GM19438 (cell line): ENCODE measurements around the gene MAS1.
A peak's percentile ranks its signal among the peaks of the same experiment; 100 is the strongest.
"Not testable (repeated sequence)": the region's sequence is repeated elsewhere in the genome, so short reads cannot be mapped to it uniquely, and the experiment has no call there.

ENCODE experiments used
- ATAC-seq: cut with Tn5 transposase; IDR thresholded peaks from one replicate; pipeline ENCODE4 v1.9.1; 2021; ENCODE audit warnings: low read depth; ENCODE audit not compliant: unreplicated experiment

The MAS1 gene

DNA sequence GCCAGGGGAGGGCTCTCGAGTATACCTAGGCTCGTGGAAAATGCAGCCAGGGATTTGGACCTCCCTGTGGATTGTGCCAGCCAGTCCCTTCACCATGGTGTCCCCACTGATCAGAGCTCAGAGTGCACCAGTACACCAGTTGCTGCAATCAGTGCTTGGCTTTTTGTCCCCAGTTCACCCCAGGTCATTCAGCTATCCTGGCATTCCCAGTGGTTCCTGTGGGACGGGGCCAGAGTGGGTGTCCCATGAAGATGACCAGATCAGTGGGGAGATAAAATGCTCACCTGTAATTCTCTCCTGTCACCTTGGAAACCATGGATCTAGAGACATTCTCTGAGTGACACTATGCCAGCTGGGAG lies 23.8 kb downstream of the MAS1 start:
- no peak for ATAC-seq

GRCh38 chr6:159915397-159915796 lies 24.6 kb downstream of the MAS1 start:
- ATAC-seq, result no peak

DNA sequence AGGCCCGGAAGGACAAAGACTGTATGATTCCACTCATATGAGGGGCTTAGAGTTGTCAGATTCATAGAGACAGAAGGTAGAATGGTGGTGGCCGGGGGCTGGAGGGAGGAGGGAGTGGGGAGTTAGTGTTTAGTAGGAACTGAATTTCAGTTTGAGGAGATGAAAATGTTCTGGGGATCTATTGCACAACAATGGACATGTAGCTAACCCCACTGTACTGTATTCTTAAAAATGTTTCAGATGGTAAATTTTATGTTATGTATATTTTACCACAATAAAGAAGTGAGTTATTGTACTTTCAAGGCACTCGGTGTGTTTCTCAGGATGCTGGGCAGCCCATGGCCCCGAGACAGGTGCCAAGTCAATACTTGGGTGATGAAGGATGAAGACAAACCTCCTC lies 25.4 kb downstream of the MAS1 start:
- no peak for ATAC-seq

- ATAC-seq, result no peak
Measured at GRCh38 chr6:159916752-159917151, 26.0 kb downstream of the MAS1 start.

GRCh38 chr6:159919011-159919511 lies 28.3 kb downstream of the MAS1 start:
- no peak for ATAC-seq

- ATAC-seq, result no peak
Measured at GRCh38 chr6:159919800-159920199, 29.0 kb downstream of the MAS1 start.

GRCh38 chr6:159924150-159924549 lies 33.4 kb downstream of the MAS1 start:
- not testable (repeated sequence) for ATAC-seq

GRCh38 chr6:159926542-159927203 lies 35.9 kb downstream of the MAS1 start:
- no peak for ATAC-seq

DNA sequence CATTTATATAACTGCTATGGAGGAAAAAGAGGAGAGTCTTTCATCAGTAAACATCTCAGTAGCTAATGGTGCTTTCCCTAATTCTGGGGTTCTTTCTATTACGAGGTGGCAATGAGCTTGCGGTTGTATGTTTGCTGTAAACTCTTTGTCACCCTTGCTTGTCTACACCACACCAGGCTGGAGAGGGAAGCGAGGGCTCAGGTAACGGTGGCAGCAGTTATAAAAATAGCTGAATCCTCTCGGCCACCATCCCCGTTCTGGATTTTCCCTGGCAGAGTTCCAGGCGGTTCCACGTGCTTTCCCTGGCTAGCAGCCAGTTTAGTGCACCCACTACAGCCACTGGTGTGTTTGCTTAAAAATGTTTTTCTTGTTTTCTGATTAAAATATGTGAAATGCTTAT lies 39.0 kb downstream of the MAS1 start:
- ATAC-seq, result peak; percentile 29

GRCh38 chr6:159931112-159931511 lies 40.3 kb downstream of the MAS1 start:
- peak; percentile 89 for ATAC-seq

GRCh38 chr6:159931846-159932245 lies 41.1 kb downstream of the MAS1 start:
- peak; percentile 19 for ATAC-seq

- no peak for ATAC-seq
Measured at GRCh38 chr6:159933077-159933476, 42.3 kb downstream of the MAS1 start.

DNA sequence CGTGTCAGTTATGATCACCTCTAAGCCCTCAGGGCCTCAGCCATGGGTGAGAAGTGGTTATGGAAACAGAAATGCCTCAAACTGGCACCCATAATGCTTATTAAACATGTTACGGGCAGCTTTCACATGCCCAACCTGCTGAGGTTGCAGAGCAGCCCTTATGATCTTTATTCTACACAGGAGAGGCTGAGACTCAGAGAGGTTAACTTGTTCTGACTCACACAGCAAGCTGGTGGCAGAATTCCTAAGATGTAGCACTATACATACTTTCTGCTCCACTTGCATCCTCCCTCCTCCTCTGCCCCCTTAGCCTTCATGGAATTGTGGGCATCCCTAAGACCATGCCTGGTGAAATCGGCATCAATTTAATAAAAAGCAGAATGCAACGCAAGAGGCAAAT lies 43.4 kb downstream of the MAS1 start:
- no peak for ATAC-seq

GRCh38 chr6:159935065-159935464 lies 44.3 kb downstream of the MAS1 start:
- ATAC-seq, result no peak

DNA sequence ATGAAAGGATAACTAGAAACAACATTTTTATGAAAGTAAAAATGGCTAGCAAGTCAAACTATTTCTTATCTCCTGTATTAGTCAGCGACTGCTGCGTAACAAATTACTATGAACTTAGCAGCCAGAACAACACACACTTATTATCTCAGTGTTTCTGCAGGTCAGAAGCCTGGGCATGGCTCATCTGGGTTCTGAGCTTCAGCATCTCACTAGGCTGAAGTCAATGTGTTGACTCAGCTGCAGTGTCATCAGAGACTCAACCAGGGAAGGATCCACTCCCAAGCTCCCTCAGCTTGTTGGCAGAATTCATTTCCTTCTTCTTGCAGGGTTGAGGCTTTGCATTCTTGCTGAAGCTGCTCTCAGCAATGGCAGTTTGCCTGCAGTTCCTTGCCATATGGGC lies 44.8 kb downstream of the MAS1 start:
- ATAC-seq, result no peak

- no peak for ATAC-seq
Measured at GRCh38 chr6:159939591-159940016, 48.8 kb downstream of the MAS1 start.
